HG02970 (cell line): Measurements from ENCODE around the gene LRRC56.

Experiments
- ATAC-seq: cut with Tn5 transposase; IDR thresholded peaks from one replicate; pipeline ENCODE4 v1.9.1; 2021; ENCODE audit warnings: mild to moderate bottlenecking, moderate library complexity, moderate number of reproducible peaks; ENCODE audit not compliant: unreplicated experiment, low FRiP score

The LRRC56 gene

GRCh38 chr11:536841-537621, at the start of gene LRRC56:
LRRC56 (plus strand) TSS chr11:537527; CDS start chr11:540685, 3,158 bp downstream.
- peak; percentile 36 for ATAC-seq

DNA sequence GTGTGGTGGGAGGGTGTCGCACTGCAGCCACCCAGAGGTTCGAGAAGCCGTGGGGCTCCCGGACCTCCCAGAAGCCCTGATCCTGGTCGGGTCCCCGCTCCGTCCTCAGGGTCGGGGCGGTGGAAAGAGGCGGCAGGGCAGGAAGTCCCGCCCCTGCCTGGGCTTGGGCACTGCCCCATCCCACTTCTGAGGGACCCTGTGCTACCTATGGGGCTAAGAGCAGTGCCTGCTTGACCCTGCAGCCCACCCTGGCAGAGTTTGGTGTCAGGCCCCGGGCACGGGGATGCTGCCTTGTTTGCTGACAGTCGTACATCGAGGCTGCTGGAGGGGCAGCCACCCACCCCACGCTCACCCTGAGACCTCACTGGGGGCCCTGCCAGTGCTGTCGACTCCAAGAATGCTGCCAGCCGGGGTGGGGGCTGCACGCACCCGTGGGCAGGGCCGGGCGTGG, 49.7 kb upstream of the LRRC56 start:
- no peak for ATAC-seq

DNA sequence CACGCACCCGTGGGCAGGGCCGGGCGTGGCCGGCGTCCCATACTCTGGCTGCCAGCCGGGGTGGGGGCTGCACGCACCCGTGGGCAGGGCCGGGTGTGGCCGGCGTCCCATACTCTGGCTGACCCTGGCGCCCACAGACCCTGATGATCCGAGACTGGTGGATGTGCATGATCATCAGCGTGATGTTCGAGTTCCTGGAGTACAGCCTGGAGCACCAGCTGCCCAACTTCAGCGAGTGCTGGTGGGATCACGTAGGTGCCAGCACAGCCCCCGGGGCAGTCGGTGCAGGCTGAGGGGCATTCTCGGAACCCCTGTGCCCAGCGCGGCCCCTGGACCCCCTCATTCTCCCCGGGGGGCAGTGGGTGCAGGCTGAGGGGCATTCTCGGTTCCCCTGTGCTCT, 49.3 kb upstream of the LRRC56 start:
- ATAC-seq: no peak

GRCh38 chr11:488579-488978, 48.7 kb upstream of the LRRC56 start:
- ATAC-seq: no peak

DNA sequence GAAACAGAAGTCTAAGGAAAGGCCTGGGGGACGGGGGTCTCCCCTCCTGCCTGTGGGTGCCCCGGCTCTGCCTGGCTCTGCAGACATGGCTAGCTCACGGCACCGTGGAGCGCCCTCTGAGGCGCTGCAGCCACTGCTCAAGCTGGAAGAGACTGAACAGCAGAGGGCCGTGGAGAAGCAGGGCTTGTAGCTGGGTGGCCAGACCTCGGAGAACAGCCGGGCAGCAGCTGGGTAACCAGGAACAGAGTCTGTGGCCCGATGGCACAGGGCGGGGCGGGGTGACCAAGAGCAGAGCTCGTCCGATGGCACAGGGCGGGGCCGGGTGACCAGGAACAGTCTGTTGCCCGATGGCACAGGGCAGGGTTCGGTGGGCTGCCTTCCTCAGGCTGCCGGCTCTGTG, 48.3 kb upstream of the LRRC56 start:
- no peak for ATAC-seq

DNA sequence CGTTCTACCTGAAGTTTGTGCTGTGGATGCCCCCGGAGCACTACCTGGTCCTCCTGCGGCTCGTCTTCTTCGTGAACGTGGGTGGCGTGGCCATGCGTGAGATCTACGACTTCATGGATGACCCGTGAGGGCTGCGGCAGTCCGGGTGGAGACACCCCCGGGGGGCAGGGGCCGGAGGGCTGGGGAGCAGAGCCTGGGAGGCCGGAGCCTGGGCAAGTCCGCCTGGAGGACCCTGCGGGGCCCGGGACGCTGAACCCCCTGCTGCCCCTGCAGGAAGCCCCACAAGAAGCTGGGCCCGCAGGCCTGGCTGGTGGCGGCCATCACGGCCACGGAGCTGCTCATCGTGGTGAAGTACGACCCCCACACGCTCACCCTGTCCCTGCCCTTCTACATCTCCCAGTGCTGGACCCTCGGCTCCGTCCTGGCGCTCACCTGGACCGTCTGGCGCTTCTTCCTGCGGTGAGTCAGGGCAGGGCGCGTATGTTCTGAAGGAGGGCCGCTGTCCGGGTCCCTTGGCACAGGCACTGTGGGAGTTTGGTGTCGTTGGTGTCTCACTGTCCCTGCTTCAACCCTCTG, 47.6 kb upstream of the LRRC56 start:
- no peak for ATAC-seq

GRCh38 chr11:490186-490929, 47.0 kb upstream of the LRRC56 start:
- no peak for ATAC-seq

- no peak for ATAC-seq
Measured at GRCh38 chr11:490930-491260, 46.4 kb upstream of the LRRC56 start.

DNA sequence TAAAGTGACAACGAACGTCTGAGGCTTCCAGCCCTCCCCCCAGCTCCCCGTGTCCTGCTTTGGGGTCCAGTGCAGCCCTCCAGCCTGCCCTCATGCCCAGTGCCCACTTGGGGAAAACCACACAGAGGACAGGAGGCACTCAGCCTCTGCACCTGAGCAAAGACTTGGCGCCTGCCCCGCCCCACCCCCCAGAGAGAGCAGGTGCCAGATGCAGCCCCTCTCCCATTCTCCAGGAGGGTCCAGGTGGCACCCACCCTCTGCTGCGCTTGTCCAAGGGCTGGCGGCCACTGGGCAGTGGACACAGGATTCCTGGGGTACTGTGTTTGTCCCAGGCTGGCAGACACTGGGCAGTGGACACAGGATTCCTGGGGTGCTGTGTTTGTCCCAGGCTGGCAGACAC, 46.0 kb upstream of the LRRC56 start:
- no peak for ATAC-seq

GRCh38 chr11:492427-493226, 44.7 kb upstream of the LRRC56 start:
- no peak for ATAC-seq

- ATAC-seq: no peak
Measured at GRCh38 chr11:494761-495536, 42.4 kb upstream of the LRRC56 start.

DNA sequence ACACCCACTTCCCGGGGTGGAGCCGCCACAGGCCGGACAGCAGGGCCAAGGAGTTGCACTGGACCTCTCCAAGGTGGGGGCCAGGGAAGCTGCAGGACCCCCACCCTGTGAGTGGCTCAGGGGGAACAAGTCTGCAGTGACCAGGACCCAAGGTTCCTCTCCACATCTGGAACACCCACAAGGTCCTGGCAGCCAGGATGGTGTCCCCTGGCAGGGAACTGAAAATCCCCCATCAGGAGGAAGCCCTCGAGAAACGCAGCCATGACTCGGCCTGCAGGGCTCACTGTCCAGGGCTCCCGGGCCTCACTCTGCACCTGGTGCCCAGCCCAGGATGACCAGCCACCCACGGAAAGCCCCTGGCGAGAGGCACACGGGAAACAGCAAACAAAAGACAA, 41.8 kb upstream of the LRRC56 start:
- no peak for ATAC-seq

- no peak for ATAC-seq
Measured at GRCh38 chr11:496834-497564, 40.3 kb upstream of the LRRC56 start.

GRCh38 chr11:497565-498296, 39.6 kb upstream of the LRRC56 start:
- no peak for ATAC-seq

DNA sequence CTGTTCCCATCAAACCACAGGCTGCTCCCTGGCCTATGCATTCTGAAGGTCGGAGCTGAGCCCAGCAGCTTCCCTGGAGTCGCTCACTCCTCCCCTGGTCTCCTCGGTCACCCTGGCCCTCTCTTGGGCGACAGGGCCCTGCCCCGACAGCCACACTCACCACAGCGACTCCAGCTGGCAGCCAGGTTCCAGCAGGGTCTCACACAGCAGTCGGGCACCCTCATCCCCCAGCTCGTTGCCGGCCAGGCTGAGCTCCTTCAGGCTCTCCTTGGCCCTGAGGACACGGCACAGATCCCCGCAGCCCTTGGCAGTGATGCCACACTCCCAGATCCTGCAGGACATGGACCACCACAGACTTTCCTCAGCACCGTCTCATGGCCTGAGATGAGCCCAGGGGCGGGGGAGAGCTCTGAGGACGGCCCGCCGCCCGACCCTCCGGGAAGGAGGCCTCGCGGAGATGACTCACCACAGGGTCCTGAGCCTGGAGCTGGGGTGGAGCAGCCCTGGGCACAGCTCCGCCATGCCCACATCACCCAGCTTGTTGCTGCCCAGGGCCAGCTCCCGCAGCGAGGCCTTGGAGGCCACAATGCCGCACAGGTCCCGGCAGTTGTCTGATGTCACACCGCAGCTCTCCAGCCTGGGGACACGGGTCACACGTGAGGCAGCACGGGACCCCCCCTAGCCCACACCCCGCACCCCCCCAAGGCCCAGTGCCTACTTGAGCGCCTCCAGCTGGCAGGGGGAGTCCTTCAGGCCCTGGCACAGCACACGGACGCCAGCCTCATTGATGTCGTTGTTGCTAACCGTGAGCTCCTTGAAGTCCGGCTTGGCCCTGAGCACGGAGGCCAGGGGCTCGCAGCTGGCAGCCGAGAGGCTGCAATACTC, 38.8 kb upstream of the LRRC56 start:
- ATAC-seq: no peak

DNA sequence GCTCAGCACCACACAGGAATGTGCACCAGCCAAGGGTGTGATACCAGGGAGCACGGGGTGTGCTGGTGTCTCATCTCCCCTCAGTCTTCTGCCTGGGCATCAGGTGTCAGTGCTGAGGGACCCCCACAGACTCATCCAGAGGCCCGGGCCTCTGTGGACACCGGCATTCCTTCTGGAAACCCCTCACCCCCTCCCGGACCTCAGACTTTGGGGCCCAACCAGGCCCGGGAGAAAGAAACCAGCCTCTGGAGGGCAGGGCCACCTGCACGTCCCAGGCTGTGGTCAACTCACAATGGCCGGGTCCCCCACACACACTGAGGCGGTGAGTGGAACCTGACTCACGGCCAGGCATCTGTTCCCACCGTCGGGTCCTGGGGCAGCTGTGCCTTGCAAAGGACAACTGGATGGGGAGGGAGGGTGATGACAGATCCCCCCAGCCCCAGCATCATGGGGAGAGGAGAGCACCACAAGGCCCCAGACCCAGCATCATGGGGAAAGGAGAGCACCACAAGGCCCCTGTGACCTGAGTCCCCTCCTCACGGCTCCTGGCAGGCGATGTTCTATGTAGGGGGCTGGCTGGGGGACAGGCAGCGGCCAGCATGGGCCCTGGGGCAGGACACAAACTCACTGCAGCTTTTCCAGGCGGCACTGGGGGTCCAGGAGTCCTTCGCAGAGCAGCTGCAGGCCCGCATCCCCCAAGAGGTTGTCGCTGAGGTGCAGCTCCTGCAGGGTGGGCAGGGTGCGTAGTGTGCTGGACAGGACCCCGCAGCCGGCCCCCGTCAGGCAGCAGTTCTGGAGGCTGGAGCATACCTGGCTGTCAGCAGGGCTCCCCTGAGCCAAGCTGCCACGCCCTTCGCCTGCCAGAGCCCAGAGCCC, 37.9 kb upstream of the LRRC56 start:
- ATAC-seq: no peak
